ENCODE measurements around the gene MCM5.
"Not testable (repeated sequence)": the region's sequence is repeated elsewhere in the genome, so short reads cannot be mapped to it uniquely, and the experiment has no call there.

MCM5 gene

GRCh38 chr22:35470903-35471321 lies 71.0 kb downstream of the MCM5 start:
- no peak for DNase-seq

GRCh38 chr22:35471566-35471965 lies 71.6 kb downstream of the MCM5 start:
- not testable (repeated sequence) for DNase-seq

GRCh38 chr22:35472488-35472887 lies 72.5 kb downstream of the MCM5 start:
- DNase-seq = no peak

- no peak for DNase-seq
Observed at GRCh38 chr22:35473971-35474370, 74.0 kb downstream of the MCM5 start.

Measured in anterior cingulate cortex (tissue), 58 donors.